Stimulated activated CD8-positive, alpha-beta memory T cell treated with anti-CD3 and anti-CD28 coated beads, Interleukin-7, amount 100 ng/mL, for 24 hours (primary cell): Measurements from ENCODE around the gene HLA-DQB1.

ENCODE experiments used
- DNase-seq: peaks from one replicate; pipeline ENCODE4 v3.0.0-alpha.2; 2020; ENCODE audit warnings: low read depth

Gene HLA-DQB1

GRCh38 chr6:32625137-32625536 lies 41.3 kb downstream of the HLA-DQB1 start:
- no peak for DNase-seq

DNA sequence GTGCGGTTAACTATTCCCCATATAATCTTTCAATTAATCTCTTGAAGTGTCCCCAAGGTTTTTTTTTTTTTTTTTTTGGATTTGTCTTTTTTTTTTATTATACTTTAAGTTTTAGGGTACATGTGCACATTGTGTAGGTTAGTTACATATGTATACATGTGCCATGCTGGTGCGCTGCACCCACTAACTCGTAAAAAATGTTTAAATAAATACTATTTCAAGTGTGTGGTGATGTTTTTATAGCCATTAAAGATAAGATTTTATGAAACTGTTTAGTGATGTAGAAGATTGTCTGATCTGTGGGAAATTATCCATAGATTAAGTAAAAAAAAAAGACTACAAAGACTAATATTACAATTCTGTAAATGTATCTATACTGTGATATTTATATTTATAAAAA lies 41.9 kb downstream of the HLA-DQB1 start:
- no peak for DNase-seq

- no peak for DNase-seq
These were observed 42.8 kb downstream of the HLA-DQB1 start for GRCh38 chr6:32623693-32624092.

DNA sequence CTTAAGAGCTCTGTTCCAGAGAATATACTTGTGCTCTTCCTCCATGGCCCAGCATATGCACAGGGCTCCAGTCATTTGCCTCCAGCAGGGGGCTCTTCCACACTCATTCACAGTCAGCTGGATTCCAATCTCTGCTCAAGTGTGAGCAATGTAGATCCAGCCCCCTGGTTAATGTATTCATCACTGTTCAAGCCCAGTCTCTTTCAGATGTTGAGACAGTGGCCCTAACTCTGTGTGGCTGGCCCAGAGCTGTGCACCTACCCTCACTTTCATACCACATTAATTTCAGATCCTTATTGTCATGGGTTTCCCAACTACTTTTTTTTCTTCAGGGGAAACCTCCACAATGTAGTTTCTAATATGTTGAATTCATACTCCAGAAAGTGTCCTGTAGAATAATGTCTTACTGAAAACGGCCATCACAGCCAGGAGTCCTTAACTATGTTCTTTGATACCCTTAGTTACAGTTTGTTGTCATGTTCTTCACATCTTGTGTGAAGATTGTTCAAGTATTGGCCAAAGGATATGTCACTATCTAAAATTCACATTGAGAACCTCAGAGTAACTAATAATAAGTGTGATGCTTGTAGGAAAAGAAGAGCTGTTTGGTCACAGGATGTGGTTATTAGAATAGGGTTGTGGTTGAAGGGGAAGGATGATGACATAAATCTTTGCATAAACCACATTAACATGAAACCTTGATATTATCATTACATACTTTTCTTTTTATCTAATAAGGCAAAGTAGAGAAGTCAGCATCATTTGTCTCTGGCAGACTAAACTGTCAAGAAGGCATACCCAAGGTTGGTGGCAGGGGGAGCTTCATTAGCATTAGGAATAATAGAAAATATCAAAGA lies 43.7 kb downstream of the HLA-DQB1 start:
- no peak for DNase-seq

GRCh38 chr6:32621372-32621771 lies 45.1 kb downstream of the HLA-DQB1 start:
- no peak for DNase-seq

GRCh38 chr6:32617751-32618150 lies 48.7 kb downstream of the HLA-DQB1 start:
- no peak for DNase-seq

- DNase-seq, result no peak
These were observed 50.4 kb downstream of the HLA-DQB1 start for GRCh38 chr6:32615885-32616532.

DNA sequence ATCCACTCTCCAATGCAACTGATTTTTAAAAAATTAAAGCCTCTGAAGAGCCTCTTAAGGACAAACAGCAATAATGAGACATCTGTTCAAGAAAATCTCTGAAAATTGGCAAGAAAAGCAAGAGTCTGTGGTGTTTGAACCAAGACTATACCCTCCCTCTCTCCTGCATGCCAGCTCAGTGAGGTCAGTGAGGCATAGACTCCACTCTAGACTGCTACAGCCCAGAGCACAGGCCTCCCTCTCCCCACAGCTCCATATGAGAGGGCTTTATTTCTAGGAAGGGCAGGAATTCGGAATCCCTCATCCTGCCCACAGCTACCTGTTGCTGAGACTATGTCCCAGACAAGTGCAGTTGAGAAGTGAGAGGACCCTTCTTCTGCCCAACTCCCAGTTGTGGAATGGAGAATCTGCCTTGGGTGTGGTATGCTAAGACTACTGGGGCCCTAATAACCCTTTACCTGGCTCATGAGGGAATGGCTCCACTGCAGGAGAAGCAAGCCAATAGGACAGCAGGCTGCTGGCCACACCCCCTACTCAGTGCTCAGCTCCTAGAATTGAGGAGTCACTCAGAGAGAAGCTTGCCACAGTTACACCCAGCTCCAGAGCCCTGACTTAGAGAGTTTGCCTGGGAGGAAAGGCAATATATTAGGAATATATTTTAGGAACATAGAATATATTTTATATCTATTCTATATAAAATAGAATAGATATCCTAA lies 51.9 kb downstream of the HLA-DQB1 start:
- DNase-seq, result no peak

- no peak for DNase-seq
These were observed 53.0 kb downstream of the HLA-DQB1 start for GRCh38 chr6:32613475-32613874.

GRCh38 chr6:32610682-32611296 lies 55.7 kb downstream of the HLA-DQB1 start:
- DNase-seq, result no peak

DNA sequence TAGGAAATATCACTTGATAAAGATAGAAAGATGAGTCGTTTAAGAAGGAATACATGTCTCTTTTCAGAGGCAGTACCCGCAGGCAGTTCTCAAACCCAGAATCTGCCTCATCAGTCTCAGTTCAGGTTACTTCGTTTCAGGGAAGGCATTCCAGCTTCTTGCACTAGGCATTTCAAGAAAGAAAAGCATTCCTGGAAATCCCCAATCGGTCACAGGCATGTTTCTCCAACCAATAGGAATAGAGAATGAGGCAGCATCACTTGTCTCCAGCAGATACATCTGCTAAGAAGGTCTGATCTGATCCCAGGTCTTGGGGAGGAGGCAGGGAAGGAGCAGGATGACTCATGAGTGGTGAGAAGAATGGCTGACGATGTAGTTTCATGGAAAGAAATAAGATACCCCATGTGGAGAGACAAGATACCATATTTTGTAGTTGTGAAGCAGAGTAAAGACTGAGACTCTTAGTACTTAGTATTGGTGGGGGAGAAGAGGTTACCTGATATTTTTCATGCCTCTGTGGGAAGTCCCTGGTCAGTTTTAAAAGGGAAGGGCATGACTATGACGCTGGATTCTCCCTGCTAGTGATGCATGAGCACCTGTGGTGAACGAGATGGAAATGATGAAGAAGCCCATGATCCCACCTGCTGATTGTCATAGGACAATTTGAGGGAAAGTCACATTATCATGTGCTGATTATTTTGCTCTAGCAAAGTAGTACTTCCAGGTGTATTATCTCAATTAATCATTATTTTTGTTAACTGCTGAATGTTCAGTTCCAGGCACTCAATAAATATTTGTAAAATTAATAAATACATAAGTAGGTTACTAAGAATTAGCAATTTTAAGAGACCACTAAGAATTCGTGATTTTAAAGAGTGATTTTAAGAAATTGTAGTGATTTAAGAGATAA lies 56.5 kb downstream of the HLA-DQB1 start:
- no peak for DNase-seq
